AG04450 (cell line): ENCODE data around the gene GNAS-AS1. TPM values are rescaled to one million over a fixed set of nuclear protein-coding genes. Genes with fewer than 3 reads are reported as not detected.

ENCODE experiments used
- CTCF ChIA-PET: fragments of 300-600, 350-600 bp; formaldehyde crosslinking; extraction: SDS; loops from one replicate; lab custom pipeline; 2022; ENCODE audit warnings: antibody characterized with exemption, inconsistent platforms; lab: Charles Lee
- POLR2A ChIA-PET: fragments of 350-600 bp; formaldehyde crosslinking; extraction: SDS; loops from one replicate; lab custom pipeline; 2021; ENCODE audit warnings: antibody characterized with exemption, inconsistent platforms; lab: Yijun Ruan, JAX
- DNase-seq: peaks from one replicate; pipeline ENCODE4 v3.0.0-alpha.2; 2011; ENCODE audit warnings: low read depth, low spot score
- H3K27ac ChIP-seq: one replicate; pipeline ENCODE4 v1.5.1; 2012; ENCODE audit warnings: low read depth, low read length, control low read depth
- H3K27me3 ChIP-seq: one replicate; pipeline ENCODE4 v1.6.0; 2012; ENCODE audit warnings: low read length; ENCODE audit not compliant: control insufficient read depth, insufficient read depth
- H3K4me3 ChIP-seq: 2 replicates; pipeline ENCODE4 v1.5.1; 2011; ENCODE audit warnings: mild to moderate bottlenecking, low read depth, low read length, control low read depth
- H3K9me3 ChIP-seq: 2 replicates; pipeline ENCODE4 v1.5.1; 2012; ENCODE audit warnings: low read length; ENCODE audit not compliant: control insufficient read depth, insufficient read depth
- polyA plus RNA-seq: library from polyadenylated mRNA; depleted of rRNA; stranded (reverse); fragments of >200 nt; gene quantifications from 2 replicates; pipeline ENCODE4 v1.2.3, GENCODE V29; 2011
- TF ChIP-seq, protein P1 (sequence below): IDR thresholded peaks from 2 replicates; pipeline ENCODE4 v1.5.1; 2011; ENCODE audit warnings: low read depth, low read length, control low read depth, inconsistent platforms

The GNAS-AS1 gene
- polyA plus RNA-seq, 1 experiment, result 0.52 TPM

DNA sequence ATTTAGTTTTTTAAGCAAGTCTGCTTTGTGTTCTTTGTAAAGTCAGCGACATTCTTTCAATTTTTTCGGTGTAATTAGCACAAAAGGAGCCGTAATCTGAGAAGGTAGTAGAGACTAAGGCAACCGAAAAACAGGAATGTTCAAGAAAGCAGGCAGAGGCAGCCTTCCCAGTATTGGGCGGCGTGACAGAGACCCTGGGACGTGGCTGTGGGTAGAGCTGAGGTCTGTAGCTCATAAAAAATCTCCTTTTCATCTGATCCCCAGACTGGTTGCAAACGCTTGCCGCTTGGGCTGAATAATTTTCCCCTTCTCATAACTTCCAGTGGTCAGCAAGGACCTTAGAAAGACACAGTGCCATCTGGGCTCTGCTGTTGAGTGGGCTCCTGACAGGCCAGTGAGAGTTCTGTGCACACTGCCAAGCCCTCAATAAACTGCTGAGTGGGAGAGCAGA, 32.6 kb upstream of the GNAS-AS1 start:
- H3K27me3 ChIP-seq, result peaks cover 20% of the 10 kb centered on the region
- TF ChIP-seq, protein P1, sequence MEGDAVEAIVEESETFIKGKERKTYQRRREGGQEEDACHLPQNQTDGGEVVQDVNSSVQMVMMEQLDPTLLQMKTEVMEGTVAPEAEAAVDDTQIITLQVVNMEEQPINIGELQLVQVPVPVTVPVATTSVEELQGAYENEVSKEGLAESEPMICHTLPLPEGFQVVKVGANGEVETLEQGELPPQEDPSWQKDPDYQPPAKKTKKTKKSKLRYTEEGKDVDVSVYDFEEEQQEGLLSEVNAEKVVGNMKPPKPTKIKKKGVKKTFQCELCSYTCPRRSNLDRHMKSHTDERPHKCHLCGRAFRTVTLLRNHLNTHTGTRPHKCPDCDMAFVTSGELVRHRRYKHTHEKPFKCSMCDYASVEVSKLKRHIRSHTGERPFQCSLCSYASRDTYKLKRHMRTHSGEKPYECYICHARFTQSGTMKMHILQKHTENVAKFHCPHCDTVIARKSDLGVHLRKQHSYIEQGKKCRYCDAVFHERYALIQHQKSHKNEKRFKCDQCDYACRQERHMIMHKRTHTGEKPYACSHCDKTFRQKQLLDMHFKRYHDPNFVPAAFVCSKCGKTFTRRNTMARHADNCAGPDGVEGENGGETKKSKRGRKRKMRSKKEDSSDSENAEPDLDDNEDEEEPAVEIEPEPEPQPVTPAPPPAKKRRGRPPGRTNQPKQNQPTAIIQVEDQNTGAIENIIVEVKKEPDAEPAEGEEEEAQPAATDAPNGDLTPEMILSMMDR, result no peak
- H3K9me3 ChIP-seq, result no peaks in the 10 kb centered on the region; the same call in 1 of the 2 replicates
- no peak overlapping the region for H3K4me3 ChIP-seq
- H3K27ac ChIP-seq, result no peak overlapping the region
- ChIA-PET POLR2A (no interaction called here), CTCF (interaction anchor here (1.4 kb wide), 1 partner anchor 13 kb away, joined by 7 read pairs; no protein-coding TSS in a partner anchor)
- no peak for DNase-seq

DNA sequence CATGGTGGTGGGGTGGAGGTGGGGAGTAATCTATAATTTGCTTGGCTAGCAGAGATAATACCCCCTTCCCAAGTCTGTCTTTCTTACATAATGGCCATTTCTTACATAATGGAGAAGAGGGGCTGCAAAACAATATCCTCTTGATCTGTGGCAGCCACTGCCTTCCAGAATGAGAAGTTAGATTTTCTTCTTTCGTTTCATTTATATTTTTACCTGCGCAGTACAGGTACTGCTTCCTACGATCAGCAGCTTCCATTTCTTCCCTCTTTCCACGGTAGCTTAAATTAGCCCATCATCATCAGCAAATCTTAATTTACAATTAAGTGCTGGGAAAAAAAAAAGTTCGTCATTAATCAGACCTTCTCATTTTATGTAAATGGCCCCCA, 32.0 kb upstream of the GNAS-AS1 start:
- CTCF ChIA-PET, result interaction anchor here (2.3 kb wide), 1 partner anchor 13 kb away, joined by 11 read pairs; no protein-coding TSS in a partner anchor
- no peak for DNase-seq
- TF ChIP-seq, protein P1, result no peak
- H3K4me3 ChIP-seq, result no peak overlapping the region
- H3K9me3 ChIP-seq, result no peaks in the 10 kb centered on the region
- H3K27me3 ChIP-seq, result peaks cover 20% of the 10 kb centered on the region
- POLR2A ChIA-PET, result no interaction called here
- no peak overlapping the region for H3K27ac ChIP-seq

DNA sequence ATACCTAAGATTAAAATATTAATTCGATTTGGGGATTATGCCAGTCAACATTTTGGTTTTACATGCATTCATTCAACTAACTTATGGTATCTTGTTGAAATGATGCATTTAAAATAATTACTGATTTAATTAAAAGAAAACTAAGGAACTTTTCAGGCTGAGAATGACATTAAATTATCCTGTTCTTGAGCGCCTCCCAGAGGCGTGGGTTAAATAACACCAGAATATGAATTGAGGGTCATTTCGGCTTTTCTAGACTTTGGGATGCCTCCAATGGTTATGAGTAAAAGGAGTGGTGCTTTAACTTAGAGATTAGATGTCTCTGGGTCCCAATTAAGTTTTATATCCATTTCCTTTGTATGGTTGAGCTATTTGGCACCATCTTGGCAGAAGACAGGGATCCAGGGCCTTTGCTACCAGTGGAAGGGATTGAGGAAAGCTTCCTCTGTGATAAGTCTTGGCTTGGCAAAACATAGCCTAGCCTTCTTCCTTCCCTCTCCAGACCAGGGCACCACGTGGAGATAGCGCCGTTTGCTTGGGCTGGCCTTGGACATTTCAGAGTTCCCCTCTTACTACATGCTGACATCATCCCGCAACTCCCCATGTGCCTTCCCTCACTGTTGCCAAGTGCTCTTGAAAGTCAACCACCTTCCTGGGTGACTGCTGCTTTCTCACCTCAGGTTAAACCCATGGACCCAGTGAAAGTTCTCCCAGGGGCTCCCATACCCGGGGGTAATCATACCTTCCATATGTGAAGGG, 30.5 kb upstream of the GNAS-AS1 start:
- no peak overlapping the region for H3K4me3 ChIP-seq
- no peak overlapping the region for H3K27ac ChIP-seq
- H3K9me3 ChIP-seq, result no peaks in the 10 kb centered on the region
- POLR2A ChIA-PET, result no interaction called here
- peaks cover 20% of the 10 kb centered on the region for H3K27me3 ChIP-seq
- TF ChIP-seq, protein P1, result no peak
- CTCF ChIA-PET, result interaction anchor here (2.3 kb wide), 1 partner anchor 11 kb away, joined by 11 read pairs; no protein-coding TSS in a partner anchor
- no peak for DNase-seq

DNA sequence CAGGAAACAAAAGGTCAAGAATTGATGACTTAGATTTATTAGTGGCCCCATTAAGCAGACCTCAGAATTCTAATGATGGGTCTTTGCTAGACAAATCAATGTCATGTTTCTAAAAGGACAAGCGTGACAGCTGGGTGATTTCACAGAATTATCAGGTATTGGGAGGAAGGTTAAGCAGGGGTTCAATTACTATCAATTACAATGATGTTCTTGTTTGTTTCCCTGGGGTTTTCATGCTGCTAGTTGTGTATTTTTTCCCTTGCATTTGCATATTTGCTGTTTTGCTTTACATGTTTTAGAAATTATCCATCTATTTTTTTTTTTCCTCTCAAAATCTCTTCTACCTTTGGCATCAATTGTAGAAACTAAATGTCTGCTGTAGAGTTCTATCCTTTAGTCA, 29.7 kb upstream of the GNAS-AS1 start:
- DNase-seq, result no peak
- no peaks in the 10 kb centered on the region for H3K9me3 ChIP-seq
- H3K27ac ChIP-seq, result no peak overlapping the region
- peaks cover 20% of the 10 kb centered on the region for H3K27me3 ChIP-seq
- TF ChIP-seq, protein P1, result no peak
- CTCF ChIA-PET, result interaction anchor here (2.1 kb wide), 1 partner anchor 11 kb away, joined by 7 read pairs; no protein-coding TSS in a partner anchor
- H3K4me3 ChIP-seq, result no peak overlapping the region
- POLR2A ChIA-PET, result interaction anchor here (0.5 kb wide), 1 partner anchor 630 kb away, joined by 4 read pairs; no protein-coding TSS in a partner anchor

DNA sequence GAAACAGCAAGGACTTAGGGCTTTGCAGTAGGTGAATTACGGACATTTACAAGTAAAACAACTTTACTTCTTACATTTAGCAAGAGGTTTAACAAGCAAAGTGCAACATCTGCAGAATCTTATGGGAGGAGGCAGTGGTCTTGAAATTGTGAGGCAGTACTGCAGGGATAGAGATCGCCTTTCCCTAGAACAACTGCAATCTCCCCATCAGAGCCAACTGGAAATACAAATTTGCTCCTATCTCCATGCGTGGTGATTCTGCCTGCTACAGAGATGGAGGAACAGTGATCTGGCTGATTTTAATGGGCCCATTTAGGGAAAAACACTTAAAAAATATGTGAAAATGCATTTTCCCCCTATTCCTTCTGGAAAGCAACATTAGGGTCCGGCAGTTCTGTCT, 27.7 kb upstream of the GNAS-AS1 start:
- Histone ChIP-seq H3K9me3 (no peaks in the 10 kb centered on the region), H3K27me3 (peaks cover 13% of the 10 kb centered on the region), H3K4me3 (no peak overlapping the region), H3K27ac (no peak overlapping the region)
- no peak for DNase-seq
- CTCF ChIA-PET, result interaction anchor here (1.9 to 2.1 kb wide), 2 partner anchors 9 to 344 kb away, joined by 7 to 9 read pairs; no protein-coding TSS in a partner anchor
- POLR2A ChIA-PET, result no interaction called here
- TF ChIP-seq, protein P1, result no peak
